ENCODE results near the gene MDFI. TPM values are rescaled to one million over a fixed set of nuclear protein-coding genes. Genes with fewer than 3 reads are reported as not detected.

The MDFI gene
- total RNA-seq, 1 experiment from 2014 or later = 86.2 TPM

GRCh38 chr6:41652866-41653652, 14.8 kb downstream of the MDFI start:
- TF ChIP-seq ZMAT4 (CRISPR knock-in tag; IDR thresholded peaks at IDR 0.05) (no peak), NR1H2 (CRISPR knock-in tag; IDR thresholded peaks at IDR 0.05) (no peak), CTCF (IDR thresholded peaks at IDR 0.05) (no peak), NFATC4 (CRISPR knock-in tag; IDR thresholded peaks at IDR 0.05) (no peak), ZNF121 (CRISPR knock-in tag; IDR thresholded peaks at IDR 0.05) (no peak), ZNF263 (CRISPR knock-in tag; IDR thresholded peaks at IDR 0.05; ENCODE audit: low read depth) (no peak), PRDM15 (CRISPR knock-in tag; IDR thresholded peaks at IDR 0.05) (no peak), CDX4 (CRISPR knock-in tag; IDR thresholded peaks at IDR 0.05; ENCODE audit: borderline replicate concordance) (no peak)
- Mint-ChIP-seq H3K9me3 (no peaks in the 10 kb centered on the region), H3K4me3 (no peak overlapping the region), H3K27me3 (ENCODE audit: low read depth) (no peaks in the 10 kb centered on the region), H3K36me3 (peaks cover 31% of the 10 kb centered on the region), H3K4me1 (peaks cover 28% of the 10 kb centered on the region), H3K27ac (peak overlapping the region; percentile 41; the same call in 1 of the 2 replicates)
- ChIA-PET CTCF (interaction anchor here (0.6 to 1.5 kb wide), 2 partner anchors 25 to 269 kb away, joined by 3 read pairs; no protein-coding TSS in a partner anchor), POLR2A (no interaction called here)
- ATAC-seq (no peak), DNase-seq (ENCODE audit: low spot score) (no peak)

- Mint-ChIP-seq H3K36me3 (peaks cover 26% of the 10 kb centered on the region), H3K4me3 (no peak overlapping the region), H3K27me3 (ENCODE audit: low read depth) (no peaks in the 10 kb centered on the region; the same call in 1 of the 2 replicates), H3K27ac (no peak overlapping the region), H3K4me1 (peaks cover 28% of the 10 kb centered on the region), H3K9me3 (no peaks in the 10 kb centered on the region)
- ATAC-seq (no peak), DNase-seq (ENCODE audit: low spot score) (no peak)
- POLR2A ChIA-PET = no interaction called here
- CTCF ChIA-PET = no interaction called here
- TF ChIP-seq RORB (CRISPR knock-in tag; IDR thresholded peaks at IDR 0.05) = no peak
- no peak for TF ChIP-seq MYBL2 (CRISPR knock-in tag; IDR thresholded peaks at IDR 0.05)
- no peak for TF ChIP-seq USF1 (CRISPR knock-in tag; IDR thresholded peaks at IDR 0.05)
- no peak for TF ChIP-seq NR2C2 (CRISPR knock-in tag; IDR thresholded peaks at IDR 0.05)
- no peak for TF ChIP-seq JAZF1 (CRISPR knock-in tag; IDR thresholded peaks at IDR 0.05)
- TF ChIP-seq FOXP4 (CRISPR knock-in tag; IDR thresholded peaks at IDR 0.05) = no peak
- TF ChIP-seq E2F5 (CRISPR knock-in tag; IDR thresholded peaks at IDR 0.05) = no peak
- TF ChIP-seq PREB (CRISPR knock-in tag; IDR thresholded peaks at IDR 0.05; ENCODE audit: borderline replicate concordance) = no peak
- no peak for TF ChIP-seq ZNF121 (CRISPR knock-in tag; IDR thresholded peaks at IDR 0.05)
- TF ChIP-seq MXD4 (CRISPR knock-in tag; IDR thresholded peaks at IDR 0.05; ENCODE audit: borderline replicate concordance) = no peak
- no peak for TF ChIP-seq ZBTB21 (CRISPR knock-in tag; IDR thresholded peaks at IDR 0.05; ENCODE audit: borderline replicate concordance)
- no peak for TF ChIP-seq RELA (CRISPR knock-in tag; IDR thresholded peaks at IDR 0.05; ENCODE audit: borderline replicate concordance)
- no peak for TF ChIP-seq CREM (CRISPR knock-in tag; IDR thresholded peaks at IDR 0.05)
- no peak for TF ChIP-seq ATF2 (CRISPR knock-in tag; IDR thresholded peaks at IDR 0.05; ENCODE audit: borderline replicate concordance, low read depth)
Observed at GRCh38 chr6:41653691-41654090, 15.4 kb downstream of the MDFI start.
